Tibial nerve (tissue), 4 donors: ENCODE results near the gene EHD2.

Experiments used
- EP300 ChIP-seq, 2 donors: sonication (generic); formaldehyde crosslinking; IDR thresholded peaks; one replicate each; pipeline ENCODE4 v1.6.1; 2017; ENCODE audit warnings: antibody characterized with exemption in 2 of 2, mild to moderate bottlenecking in 1 of 2
- POLR2A ChIP-seq, 2 donors: fragments of 450-650 bp; IDR thresholded peaks; one replicate each; pipeline ENCODE4 v1.6.1; 2017; ENCODE audit warnings: antibody characterized with exemption in 2 of 2, mild to moderate bottlenecking in 2 of 2, moderate library complexity in 2 of 2
- TF ChIP-seq, protein P1 (sequence below), 5 experiments: fragments of 200-600 bp in 3 of 5; fragments of 450-650 bp in 2 of 5; sonication (generic) in 3 of 5; IDR thresholded peaks; one replicate each; pipeline ENCODE4 v1.5.1; 2016 to 2019; ENCODE audit warnings: antibody characterized with exemption in 5 of 5, mild to moderate bottlenecking in 3 of 5, moderate library complexity in 2 of 5

- TF ChIP-seq, protein P1, sequence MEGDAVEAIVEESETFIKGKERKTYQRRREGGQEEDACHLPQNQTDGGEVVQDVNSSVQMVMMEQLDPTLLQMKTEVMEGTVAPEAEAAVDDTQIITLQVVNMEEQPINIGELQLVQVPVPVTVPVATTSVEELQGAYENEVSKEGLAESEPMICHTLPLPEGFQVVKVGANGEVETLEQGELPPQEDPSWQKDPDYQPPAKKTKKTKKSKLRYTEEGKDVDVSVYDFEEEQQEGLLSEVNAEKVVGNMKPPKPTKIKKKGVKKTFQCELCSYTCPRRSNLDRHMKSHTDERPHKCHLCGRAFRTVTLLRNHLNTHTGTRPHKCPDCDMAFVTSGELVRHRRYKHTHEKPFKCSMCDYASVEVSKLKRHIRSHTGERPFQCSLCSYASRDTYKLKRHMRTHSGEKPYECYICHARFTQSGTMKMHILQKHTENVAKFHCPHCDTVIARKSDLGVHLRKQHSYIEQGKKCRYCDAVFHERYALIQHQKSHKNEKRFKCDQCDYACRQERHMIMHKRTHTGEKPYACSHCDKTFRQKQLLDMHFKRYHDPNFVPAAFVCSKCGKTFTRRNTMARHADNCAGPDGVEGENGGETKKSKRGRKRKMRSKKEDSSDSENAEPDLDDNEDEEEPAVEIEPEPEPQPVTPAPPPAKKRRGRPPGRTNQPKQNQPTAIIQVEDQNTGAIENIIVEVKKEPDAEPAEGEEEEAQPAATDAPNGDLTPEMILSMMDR (IDR thresholded peaks at IDR 0.05) = peak; percentile 90 to 100 (median 98)
- TF ChIP-seq POLR2A (IDR thresholded peaks at IDR 0.05) = peak; percentile 53 to 85
- TF ChIP-seq EP300 (IDR thresholded peaks at IDR 0.05) = peak; percentile 72 to 95
Measured at GRCh38 chr19:47713046-47714021, at the start of gene EHD2.
